ENCODE data around the gene KRIT1.

Gene KRIT1

DNA sequence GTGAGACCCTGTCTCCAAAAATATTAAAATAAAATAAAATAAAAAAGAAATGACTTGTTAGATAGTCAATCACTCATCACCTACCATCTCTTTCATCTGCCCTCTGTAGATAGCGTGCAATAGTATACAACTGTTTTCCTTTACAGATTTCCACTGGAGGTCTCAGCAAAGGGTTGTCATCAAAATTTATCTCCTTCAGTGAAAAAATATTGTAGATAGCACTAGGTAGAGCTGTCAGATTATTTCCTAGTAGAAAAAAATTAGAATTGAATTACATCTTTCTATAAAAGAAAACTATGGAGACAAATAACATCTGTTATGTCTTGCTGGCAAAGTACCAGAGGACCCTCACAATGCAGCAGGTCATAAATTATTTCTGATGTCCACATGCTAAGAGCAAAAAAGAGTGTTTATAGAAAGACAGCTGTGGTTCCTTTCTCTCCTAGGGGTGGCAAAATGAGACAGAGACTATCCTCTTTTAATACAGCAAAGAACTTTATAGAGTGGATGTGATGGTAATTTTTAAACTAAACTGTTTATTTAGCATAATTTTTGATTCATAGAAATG lies 95.2 kb downstream of the KRIT1 start:
- no peak for DNase-seq

GRCh38 chr7:92149736-92150239 lies 95.9 kb downstream of the KRIT1 start:
- no peak for DNase-seq
